Osteoblast (primary cell): ENCODE measurements around the gene CCDC12. TPM values are rescaled to one million over a fixed set of nuclear protein-coding genes. Genes with fewer than 3 reads are reported as not detected.

ENCODE experiments used
- DNase-seq: peaks from one replicate; pipeline ENCODE4 v3.0.0; 2011; ENCODE audit warnings: low spot score, mixed read lengths; ENCODE audit not compliant: insufficient read length; ENCODE audit errors: missing footprints
- H2AFZ ChIP-seq: 2 replicates; pipeline ENCODE4 v1.6.0; 2011; ENCODE audit warnings: mild to moderate bottlenecking, low read length
- H3K27ac ChIP-seq: 2 replicates; pipeline ENCODE4 v1.5.1; 2011; ENCODE audit warnings: mild to moderate bottlenecking, low read depth, low read length, moderate library complexity
- H3K27me3 ChIP-seq: 2 replicates; pipeline ENCODE4 v1.6.0; 2012; ENCODE audit warnings: mild to moderate bottlenecking, control low read depth, inconsistent platforms, low read length, moderate library complexity; ENCODE audit not compliant: insufficient read depth
- H3K36me3 ChIP-seq: 2 replicates; pipeline ENCODE4 v1.5.1; 2011; ENCODE audit warnings: mild to moderate bottlenecking, low read length, control low read depth, moderate library complexity; ENCODE audit not compliant: insufficient read depth
- H3K4me1 ChIP-seq: 2 replicates; pipeline ENCODE4 v1.5.1; 2011; ENCODE audit warnings: mild to moderate bottlenecking, low read length, control low read depth, moderate library complexity; ENCODE audit not compliant: insufficient read depth
- H3K4me2 ChIP-seq: 2 replicates; pipeline ENCODE4 v1.6.0; 2011; ENCODE audit warnings: mild to moderate bottlenecking, low read length; ENCODE audit not compliant: insufficient read depth
- H3K4me3 ChIP-seq: fragments of 200-600 bp; sonication (generic); 3 replicates; pipeline ENCODE4 v1.5.1; 2012; ENCODE audit warnings: mild to moderate bottlenecking, low read length, inconsistent platforms; ENCODE audit not compliant: insufficient read depth
- H3K79me2 ChIP-seq: 2 replicates; pipeline ENCODE4 v1.6.0; 2012; ENCODE audit warnings: mild to moderate bottlenecking, low read length, control low read depth, inconsistent platforms; ENCODE audit not compliant: insufficient read depth
- H3K9me3 ChIP-seq: 2 replicates; pipeline ENCODE4 v1.5.1; 2011; ENCODE audit warnings: low read depth, low read length, control low read depth
- H4K20me1 ChIP-seq: 2 replicates; pipeline ENCODE4 v1.6.0; 2012; ENCODE audit warnings: mild to moderate bottlenecking, low read length, control low read depth; ENCODE audit not compliant: insufficient read depth
- CTCF ChIP-seq: IDR thresholded peaks from 2 replicates; pipeline ENCODE4 v1.5.1; 2011; ENCODE audit warnings: mild to moderate bottlenecking, low read depth, low read length, moderate library complexity; ENCODE audit errors: extremely low read depth
- total RNA-seq: library from RNA; depleted of rRNA; stranded (reverse); fragments of >200 nt; gene quantifications from 2 replicates; pipeline ENCODE4 v1.2.3, GENCODE V29; 2012

CCDC12 gene
- total RNA-seq, 1 donor: 20.6 TPM

- Histone ChIP-seq H3K4me1 (no peaks in the 10 kb centered on the region), H4K20me1 (no peaks in the 10 kb centered on the region), H3K36me3 (no peaks in the 10 kb centered on the region), H3K4me3 (no peak overlapping the region), H3K79me2 (no peaks in the 10 kb centered on the region), H2AFZ (no peak overlapping the region), H3K4me2 (peak overlapping the region; percentile 10), H3K27ac (no peak overlapping the region), H3K9me3 (no peaks in the 10 kb centered on the region), H3K27me3 (peaks cover 52% of the 10 kb centered on the region)
- TF ChIP-seq CTCF: no peak
- DNase-seq: no peak
Measured at GRCh38 chr3:46880884-46881595, 95.5 kb downstream of the CCDC12 start.

DNA sequence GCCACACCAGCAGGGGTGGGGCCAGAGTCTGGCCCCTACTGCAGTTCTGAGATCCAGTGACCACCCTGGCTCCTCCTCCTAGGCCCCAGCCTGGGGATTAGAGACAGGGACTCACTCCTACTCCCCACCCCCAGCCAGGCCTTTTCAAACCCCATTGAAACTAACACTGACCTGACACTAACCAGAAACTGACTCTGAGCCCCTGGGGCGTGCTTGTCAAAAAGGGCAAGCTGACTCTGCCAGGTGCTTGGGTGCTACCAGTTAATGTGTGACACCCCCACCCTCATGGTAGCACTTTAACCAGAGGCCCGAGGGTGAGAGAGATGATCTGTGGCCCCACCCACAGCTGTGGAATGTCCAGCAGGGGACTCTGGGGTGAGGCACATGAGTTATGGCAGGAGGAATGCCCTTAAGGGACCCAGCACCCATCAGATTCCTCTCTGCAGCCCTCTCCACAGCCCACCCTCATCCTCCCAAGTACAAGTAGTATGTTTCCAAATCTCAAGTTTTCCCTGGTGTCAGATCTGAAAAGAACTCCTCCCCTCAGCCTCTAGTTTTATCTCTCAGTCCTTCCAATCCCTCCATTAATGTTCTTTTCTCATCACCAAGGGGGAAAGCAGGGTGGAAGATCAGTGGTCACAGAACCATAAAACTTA lies 97.6 kb downstream of the CCDC12 start:
- Histone ChIP-seq H3K79me2 (no peaks in the 10 kb centered on the region), H3K27ac (no peak overlapping the region), H2AFZ (no peak overlapping the region), H4K20me1 (no peaks in the 10 kb centered on the region), H3K4me2 (no peak overlapping the region), H3K36me3 (no peaks in the 10 kb centered on the region), H3K4me1 (no peaks in the 10 kb centered on the region), H3K27me3 (peaks cover 33% of the 10 kb centered on the region), H3K9me3 (no peaks in the 10 kb centered on the region), H3K4me3 (no peak overlapping the region)
- no peak for TF ChIP-seq CTCF
- peak; percentile 87 for DNase-seq

GRCh38 chr3:46877406-46878125 lies 99.0 kb downstream of the CCDC12 start, which contains the start of gene PTH1R:
PTH1R (plus strand) TSS chr3:46877721; CDS start chr3:46883560, 5,839 bp downstream.
- Histone ChIP-seq H3K4me1 (no peaks in the 10 kb centered on the region), H3K79me2 (no peaks in the 10 kb centered on the region), H3K27ac (no peak within 1 kb of the TSS), H2AFZ (no peak within 1 kb of the TSS), H3K36me3 (no peaks in the 10 kb centered on the region), H3K4me3 (no peak within 1 kb of the TSS), H4K20me1 (no peaks in the 10 kb centered on the region), H3K9me3 (no peaks in the 10 kb centered on the region), H3K4me2 (no peak within 1 kb of the TSS), H3K27me3 (peaks cover 24% of the 10 kb centered on the region)
- no peak for TF ChIP-seq CTCF
- no peak for DNase-seq
